Activated CD8-positive, alpha-beta memory T cell treated with anti-CD3 and anti-CD28 coated beads for 36 hours (primary cell): ENCODE data around the gene MYCL. TPM values are rescaled to one million over a fixed set of nuclear protein-coding genes. Genes with fewer than 3 reads are reported as not detected.

Source experiments
- CTCF ChIA-PET: fragments of 350-600 bp; sonication (Branson Sonifier 250); formaldehyde crosslinking; loops from one replicate; lab custom pipeline; 2021; ENCODE audit warnings: antibody characterized with exemption; lab: Charles Lee
- POLR2A ChIA-PET: fragments of 350-600 bp; sonication (Branson Sonifier 250); formaldehyde crosslinking; loops from one replicate; lab custom pipeline; 2021; ENCODE audit warnings: antibody characterized with exemption; lab: Charles Lee
- total RNA-seq, 2 experiments: library from RNA; stranded (reverse); gene quantifications; one replicate each; pipeline ENCODE4 v1.2.3, GENCODE V29; 2021

MYCL gene
- total RNA-seq, 2 experiments from 2014 or later = 0.08 to 0.17 TPM

DNA sequence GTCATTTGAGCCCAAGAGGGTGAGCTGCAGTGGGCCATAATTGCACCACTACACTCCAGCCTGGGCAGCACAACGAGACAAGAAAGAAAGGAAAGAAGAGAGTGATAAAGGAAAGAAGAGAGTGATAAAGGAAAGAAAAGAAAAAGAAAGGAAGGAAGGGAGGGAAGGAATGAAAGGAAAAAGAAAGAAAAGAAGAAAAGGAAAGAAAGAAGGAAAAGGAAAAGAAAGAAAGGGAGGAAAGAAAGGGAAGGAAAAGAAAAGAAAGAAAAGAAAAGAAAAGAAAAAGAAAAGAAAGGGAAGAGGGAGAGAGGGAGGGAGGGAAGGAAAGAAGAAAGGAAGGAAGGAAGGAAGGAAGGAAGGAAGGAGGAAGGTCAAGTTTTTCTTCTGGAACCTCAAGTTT, 36.0 kb downstream of the MYCL start:
- ChIA-PET POLR2A (no interaction called here), CTCF (no interaction called here)

DNA sequence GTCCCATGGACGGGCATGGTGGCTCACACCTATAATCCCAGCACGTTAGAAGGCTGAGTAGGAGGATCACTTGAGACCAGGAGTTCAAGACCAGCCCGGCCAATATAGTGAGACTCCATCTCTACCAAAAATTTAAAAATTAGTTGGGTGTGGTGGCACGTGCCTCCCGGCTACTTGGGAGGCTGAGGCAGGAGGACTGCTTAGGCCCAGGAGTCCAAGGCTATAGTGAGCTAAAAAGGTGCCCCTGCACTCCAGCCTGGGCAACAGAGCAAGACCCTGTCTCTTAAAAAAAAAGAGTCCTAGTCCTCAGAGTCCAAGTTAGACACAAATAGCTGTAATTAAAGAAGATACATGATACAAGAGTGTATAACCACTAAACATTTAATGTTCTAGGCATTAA, 38.5 kb downstream of the MYCL start:
- ChIA-PET CTCF (interaction anchor here (0.7 to 1.2 kb wide), 2 partner anchors 39 to 1394 kb away, joined by 3 to 4 read pairs; partner anchors contain the start of gene MYCL), POLR2A (no interaction called here)

DNA sequence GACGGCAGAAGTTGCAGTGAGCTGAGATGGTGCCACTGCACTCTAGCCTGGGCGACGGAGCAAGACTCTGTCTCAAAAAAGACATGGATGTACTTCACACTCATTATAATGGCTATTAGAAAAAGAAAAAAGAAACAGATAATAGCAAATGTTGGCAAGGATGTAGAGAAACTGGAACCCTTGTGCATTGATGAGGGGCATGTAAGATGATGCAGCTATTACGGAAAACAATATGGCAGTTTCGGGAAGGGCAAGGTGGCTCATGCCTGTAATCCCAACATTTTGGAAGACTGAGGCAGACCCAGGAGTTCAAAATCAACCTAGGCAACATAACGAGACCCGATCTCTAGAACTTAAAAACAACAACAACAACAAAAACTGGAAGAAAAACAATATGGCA, 40.7 kb downstream of the MYCL start:
- ChIA-PET POLR2A (no interaction called here), CTCF (no interaction called here)

DNA sequence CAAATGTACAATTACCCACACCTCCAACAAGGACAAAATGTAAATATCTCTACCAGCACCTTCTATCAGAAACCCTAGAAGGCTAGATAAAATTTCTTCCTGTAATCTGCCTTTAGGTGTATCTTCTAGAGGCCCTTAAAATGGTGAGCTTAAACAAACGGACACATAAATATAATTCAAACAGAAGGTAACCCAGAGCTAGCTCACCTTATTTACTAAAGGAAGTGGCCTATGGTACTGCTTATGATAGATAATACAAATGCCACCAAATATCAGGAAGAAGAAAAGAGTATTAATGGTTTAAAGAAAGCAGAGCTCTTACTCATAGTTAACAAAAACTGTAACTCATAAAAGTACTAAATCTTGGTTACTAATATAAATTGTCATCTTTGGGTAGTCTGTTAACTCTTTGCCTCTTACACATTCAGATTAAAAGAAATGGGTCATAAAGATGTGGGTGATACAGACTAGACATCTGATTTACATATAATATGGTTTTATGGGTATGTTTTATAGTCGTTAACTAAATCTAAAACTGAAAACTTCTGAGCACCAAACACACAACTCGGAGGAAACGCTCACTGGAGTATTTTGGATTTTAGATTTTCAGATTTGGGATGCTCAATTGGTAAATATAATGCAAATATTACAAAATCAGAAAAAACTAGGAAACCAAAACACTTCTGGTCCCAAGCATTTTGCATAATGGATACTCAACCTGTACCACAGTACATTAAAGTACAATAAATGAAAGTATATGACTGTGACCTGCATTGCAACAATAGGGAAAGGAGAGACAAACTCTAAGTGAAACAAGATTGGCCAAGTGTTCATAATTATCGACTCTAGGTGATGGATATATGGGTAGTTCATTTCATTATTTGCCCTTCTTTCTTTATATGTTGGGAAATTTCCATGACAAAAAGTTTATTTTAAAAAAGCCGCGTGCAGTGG, 41.6 kb downstream of the MYCL start:
- ChIA-PET POLR2A (no interaction called here), CTCF (interaction anchor here (1.0 kb wide), 1 partner anchor 31 kb away, joined by 3 read pairs; no protein-coding TSS in a partner anchor)

DNA sequence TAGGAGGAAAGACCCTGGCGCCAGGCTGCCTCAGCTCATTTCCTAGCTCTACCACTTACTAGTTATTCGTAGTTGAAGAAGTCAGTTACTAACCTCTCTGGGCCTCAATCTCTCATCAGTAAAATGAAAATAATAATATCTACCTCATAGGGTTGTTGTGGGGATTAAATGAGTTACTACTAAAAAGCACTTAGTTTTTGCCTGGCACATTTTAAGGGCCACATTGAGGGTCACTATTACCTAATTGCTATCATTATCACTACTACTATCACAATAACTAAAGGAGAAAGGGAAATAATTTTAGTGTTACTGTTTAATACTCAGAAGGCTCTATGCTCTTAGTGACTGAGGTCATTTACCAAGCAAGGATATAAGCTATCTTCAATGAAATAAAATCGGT, 43.4 kb downstream of the MYCL start:
- ChIA-PET CTCF (no interaction called here), POLR2A (no interaction called here)

DNA sequence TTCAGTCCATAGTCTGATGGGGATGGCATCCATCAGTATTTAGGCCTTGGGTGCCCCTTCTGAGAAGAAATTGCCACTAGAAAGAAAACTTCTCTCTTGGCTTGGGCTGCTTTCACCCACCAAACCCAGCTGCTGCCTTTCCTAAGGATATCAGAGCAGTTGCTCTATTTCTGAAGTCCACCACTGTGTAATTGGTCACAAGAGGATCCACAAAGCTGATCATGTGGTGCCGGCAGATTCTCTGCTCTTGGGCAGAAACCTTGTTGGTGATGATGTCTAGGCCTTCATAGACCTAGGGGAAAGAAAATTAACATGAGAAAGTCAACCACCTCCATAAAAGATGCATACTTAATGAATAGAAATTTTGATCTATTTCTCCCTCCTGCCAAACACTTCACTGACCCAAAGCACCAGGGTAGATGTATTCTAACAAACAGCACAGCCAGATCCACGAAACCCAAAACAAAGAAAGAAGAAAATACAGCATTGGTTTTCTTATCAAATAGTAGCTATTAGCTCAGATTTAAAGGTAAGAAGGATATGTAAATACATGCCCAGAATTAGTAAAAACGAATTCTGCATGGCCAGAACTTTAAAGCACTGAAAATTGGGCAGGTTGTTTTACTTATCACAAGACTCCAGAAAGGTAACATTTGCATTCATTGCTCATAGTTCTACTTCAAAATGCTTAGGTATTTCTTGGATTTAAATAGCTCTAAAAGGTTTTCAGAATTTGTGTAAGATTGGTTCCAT, 44.4 kb downstream of the MYCL start:
- POLR2A ChIA-PET = no interaction called here

DNA sequence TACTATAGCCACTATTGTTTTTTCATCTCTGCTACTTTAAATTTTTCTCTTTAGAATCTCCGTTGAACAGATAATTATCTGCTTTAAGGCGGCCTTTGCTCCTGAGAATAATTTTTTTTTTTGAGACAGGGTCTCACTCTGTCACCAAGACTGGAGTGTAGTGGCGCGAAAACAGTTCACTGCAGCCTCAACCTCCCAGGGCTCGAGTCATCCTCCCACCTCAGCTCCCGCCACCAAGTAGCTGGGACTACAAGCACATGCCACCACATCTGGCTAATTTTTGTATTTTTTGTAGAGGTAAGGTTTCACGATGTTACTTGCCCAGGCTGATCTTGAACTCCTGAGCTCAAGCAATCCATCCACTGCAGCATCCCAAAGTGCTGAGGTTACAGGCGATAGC, 47.0 kb downstream of the MYCL start:
- POLR2A ChIA-PET = no interaction called here
- CTCF ChIA-PET = interaction anchor here (1.1 kb wide), 1 partner anchor 57 kb away, joined by 4 read pairs; no protein-coding TSS in a partner anchor

More for the DNA sequence above, 44.4 kb downstream of the MYCL start:
- CTCF ChIA-PET = no interaction called here

DNA sequence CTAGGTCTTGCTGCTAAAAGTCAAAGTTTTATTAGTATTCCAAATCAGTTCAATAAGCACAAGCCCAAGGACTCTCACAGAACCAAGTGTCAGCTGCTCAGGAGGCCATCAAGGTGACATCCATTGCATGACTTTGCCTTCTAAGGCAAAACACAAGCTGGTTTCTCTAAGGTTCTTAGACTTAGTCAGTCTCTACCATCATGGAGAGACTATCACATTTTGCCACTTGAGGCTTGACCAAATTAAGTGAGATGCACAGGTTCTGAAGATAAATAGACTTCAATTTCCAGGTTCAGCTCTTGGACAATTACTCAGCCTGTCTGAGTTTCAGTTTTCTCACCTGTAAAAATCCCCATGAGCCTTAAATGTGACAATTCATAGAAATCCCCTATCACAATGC, 47.4 kb downstream of the MYCL start:
- POLR2A ChIA-PET = no interaction called here
- CTCF ChIA-PET = interaction anchor here (1.1 kb wide), 1 partner anchor 56 kb away, joined by 4 read pairs; no protein-coding TSS in a partner anchor

DNA sequence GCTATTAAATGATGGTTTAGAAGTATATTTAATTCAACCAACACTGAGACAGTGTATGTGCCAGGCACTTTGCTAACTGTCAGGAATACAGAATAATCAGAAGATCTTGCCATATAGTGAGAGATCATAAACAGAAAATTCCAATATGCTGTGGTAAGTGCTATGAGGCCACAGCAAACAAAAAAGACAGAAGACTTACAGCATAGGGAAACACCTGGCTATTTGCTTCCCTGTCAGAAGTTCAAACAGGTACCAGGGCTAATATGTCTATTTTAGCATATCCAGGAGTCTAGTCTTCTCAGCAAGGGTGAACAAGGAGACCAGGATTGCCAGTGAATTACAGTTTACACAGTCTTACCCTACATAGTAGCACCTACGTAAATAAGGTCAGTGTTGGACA, 48.8 kb downstream of the MYCL start:
- POLR2A ChIA-PET = no interaction called here
- CTCF ChIA-PET = no interaction called here

DNA sequence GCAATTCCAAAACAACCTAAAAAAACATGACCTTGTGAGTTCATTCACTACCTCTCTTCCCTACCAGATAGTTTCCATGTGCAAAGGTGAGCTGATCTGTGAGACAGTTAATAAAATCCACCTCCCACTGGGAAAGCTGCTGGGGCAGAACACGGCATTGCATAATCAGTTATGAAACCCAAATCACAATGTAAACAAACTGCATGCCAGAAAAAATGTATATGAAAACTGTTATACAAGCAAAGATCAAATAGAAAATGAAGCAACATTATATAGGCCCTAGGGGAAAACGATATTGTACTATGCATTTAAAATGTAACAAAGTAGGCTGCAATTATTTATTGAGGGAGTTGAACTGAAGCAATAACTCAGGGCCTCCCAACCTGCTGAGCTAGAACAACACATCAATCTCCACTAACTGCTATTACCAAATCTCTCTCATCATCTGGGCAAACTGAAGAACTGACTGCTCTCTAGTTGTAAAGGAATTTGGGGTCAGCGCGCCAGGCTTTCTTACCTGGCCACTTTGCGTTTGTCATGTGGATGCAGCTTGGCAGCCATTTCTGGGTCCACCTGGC, 49.4 kb downstream of the MYCL start:
- POLR2A ChIA-PET = no interaction called here
- CTCF ChIA-PET = no interaction called here

DNA sequence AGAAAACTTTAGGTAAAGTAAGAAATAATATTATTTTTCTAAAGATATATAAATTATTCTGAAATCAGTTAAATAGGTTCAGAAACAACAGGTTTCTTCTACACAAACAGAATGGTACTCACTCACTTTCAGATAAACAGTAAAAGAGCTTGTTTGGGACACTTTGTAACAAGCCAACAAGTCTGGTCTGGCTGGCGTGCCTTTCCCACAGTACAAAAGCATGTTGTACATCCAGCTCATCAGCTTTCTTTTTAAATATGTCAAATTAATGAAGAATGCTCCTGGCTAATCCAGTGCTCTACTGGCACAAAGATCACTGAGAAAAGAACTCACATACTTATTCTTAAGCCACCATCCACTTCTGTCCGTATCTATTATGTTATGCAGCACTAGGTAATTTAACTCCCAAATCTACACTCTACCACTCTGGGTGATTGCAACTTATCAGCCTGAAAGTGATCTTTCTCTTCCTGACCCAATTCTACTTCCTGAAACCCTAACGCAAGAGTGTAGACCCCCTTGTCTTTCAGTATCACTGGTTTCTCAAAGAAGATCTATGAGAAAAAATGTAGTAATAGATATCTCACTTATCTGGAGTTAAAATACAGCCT, 51.0 kb downstream of the MYCL start:
- ChIA-PET CTCF (no interaction called here), POLR2A (interaction anchor here (0.5 kb wide), 1 partner anchor 1129 kb away, joined by 5 read pairs; the partner anchor contains the start of gene CTPS1)

DNA sequence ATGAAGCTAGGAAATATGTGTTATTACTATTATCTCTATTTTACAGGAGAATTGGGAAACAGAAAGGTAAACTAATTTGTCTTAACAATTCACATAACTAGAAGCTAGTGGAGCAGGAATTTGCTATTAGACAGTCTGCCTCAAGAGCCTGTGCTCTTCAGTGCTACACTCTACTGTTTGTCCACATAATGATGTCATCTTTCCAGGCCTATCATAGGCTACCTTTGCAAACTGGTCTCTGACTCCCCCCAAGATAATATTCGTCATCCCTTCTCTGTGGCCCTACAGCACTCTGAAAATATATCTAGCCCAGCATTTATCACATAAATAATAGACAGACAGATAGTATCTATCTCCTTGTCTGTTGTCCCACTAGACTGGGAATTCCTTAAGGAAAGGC, 52.5 kb downstream of the MYCL start:
- POLR2A ChIA-PET = interaction anchor here (0.6 kb wide), 1 partner anchor 955 kb away, joined by 3 read pairs; no protein-coding TSS in a partner anchor

DNA sequence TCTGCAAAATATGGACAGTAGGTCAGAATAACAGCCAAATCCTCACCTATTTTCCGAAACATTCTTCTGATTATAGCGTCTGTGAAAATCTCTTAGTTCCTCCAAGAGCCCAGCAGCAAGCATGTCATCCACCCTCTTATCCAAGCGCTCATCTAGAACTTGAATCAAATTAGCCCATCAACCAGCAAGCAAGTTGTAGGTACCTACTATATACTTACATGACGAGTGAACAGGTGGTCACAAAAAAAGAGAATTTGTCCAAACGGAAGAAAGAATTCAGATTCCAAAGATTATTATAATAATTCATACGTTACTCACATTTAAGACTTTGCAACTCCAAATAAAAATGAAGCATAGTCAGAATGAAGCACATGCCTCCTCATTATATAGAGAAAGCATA, 53.8 kb downstream of the MYCL start:
- ChIA-PET POLR2A (no interaction called here), CTCF (no interaction called here)

More for the DNA sequence above, 52.5 kb downstream of the MYCL start:
- CTCF ChIA-PET = interaction anchor here (1.1 kb wide), 2 partner anchors 32 to 53 kb away, joined by 3 read pairs; no protein-coding TSS in a partner anchor

DNA sequence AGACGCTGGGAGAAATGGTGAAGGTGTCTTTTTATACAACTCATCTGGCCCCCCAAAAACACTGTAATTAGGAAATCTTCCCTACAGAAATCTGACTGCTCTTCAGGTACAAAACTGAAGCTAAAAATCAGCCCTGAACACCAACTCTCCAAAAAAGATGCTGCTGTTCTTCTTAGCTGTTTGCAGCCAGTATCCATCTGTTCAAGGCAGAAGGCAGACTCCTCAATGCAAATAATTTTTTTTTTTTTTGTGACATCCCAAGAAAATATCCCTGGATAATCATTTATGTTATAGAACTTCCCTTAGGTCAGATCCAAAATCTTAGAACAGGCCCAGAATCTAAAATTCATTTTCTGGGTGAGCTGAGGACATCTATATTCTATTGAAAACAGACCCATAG, 54.9 kb downstream of the MYCL start:
- POLR2A ChIA-PET = interaction anchor here (0.6 kb wide), 1 partner anchor 48 kb away, joined by 5 read pairs; no protein-coding TSS in a partner anchor
- CTCF ChIA-PET = interaction anchor here (0.5 to 1.1 kb wide), 2 partner anchors 46 to 73 kb away, joined by 3 read pairs; no protein-coding TSS in a partner anchor

DNA sequence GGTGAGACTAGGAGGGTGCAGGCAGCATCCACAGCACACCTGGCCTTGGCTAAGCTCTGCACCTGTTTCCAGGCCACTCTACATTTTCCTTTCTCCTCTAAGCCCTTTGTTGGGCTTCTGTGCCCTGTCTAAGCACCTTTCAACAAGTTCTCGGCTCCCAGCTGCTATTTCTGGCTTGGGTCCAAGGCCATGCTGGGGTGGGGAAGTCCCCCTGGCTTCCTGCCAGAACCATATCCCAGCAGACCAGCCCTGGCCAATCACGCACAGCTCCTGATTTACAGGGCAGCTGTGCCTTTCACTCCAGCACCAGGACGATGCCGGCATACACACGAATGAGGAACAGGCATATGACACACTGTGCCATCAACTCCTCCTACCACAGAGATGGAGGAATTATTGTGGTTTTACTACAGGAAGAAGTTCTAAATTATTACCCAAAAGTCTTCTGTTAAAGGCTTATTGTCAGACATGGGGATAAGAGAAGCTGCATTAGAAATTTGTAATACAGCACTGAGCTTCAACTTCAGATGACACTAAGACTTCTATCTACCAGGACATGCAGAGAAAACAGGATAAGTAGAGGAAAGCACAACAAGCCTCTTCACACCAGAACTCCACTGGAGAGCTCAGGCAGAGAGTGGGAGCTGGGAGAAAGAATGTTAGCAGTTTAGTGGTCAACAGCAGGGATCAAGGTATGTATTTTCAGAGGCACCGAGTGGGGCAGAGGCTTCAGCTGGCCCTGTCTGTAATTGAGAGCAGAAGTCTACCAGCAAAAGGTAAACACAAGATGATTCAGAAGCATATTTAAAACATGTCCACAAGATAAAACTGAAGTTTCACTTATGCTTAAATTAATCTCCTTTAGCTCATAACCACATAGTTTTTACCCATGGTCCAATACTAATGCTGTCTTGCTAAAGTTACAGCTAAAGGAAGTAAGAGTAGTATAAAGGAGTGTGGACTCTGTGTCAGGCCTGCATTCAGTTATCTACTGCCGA, 55.8 kb downstream of the MYCL start:
- CTCF ChIA-PET = interaction anchor here (0.5 to 1.1 kb wide), 2 partner anchors 45 to 74 kb away, joined by 3 read pairs; no protein-coding TSS in a partner anchor
- POLR2A ChIA-PET = interaction anchor here (0.5 to 0.6 kb wide), 2 partner anchors 47 to 379 kb away, joined by 5 to 7 read pairs; no protein-coding TSS in a partner anchor
